H1 (cell line): ENCODE results near the gene FKBP1B. TPM values are rescaled to one million over a fixed set of nuclear protein-coding genes. Genes with fewer than 3 reads are reported as not detected.

Experiments
- NANOG ChIP-seq: IDR thresholded peaks from 2 replicates; pipeline ENCODE4 v1.6.1; 2011; ENCODE audit warnings: low read length, low read depth, mild to moderate bottlenecking, inconsistent platforms; ENCODE audit not compliant: insufficient read depth, poor library complexity, severe bottlenecking
- polyA plus RNA-seq, 7 experiments: library from polyadenylated mRNA; depleted of rRNA in 3 of 7; stranded (reverse) in 5 of 7; unstranded in 2 of 7; fragments of >200 nt in 5 of 7; fragments of 200-250 nt in 2 of 7; gene quantifications; 1 replicate in 5 of 7; 2 replicates in 1 of 7; 4 replicates in 1 of 7; pipeline versions ENCODE4 v1.2.1 to v1.2.3, GENCODE V29; 2011 to 2013; ENCODE audit warnings: missing spikeins in 2 of 7, mixed read lengths in 2 of 7
- total RNA-seq: library from RNA; stranded (reverse); fragmentation: NEBNext Ultra II Directional; extraction: Animal tissue kit (Norgen Biotek cat#: 25700); gene quantifications from 2 replicates; pipeline ENCODE4 v1.2.1, GENCODE V29; 2021

The FKBP1B gene
- total and polyA plus RNA-seq, 2 of the 8 experiments (the other 6 are each of a cell fraction or from before 2014, with no cell fraction given): 50.8 to 151 TPM

DNA sequence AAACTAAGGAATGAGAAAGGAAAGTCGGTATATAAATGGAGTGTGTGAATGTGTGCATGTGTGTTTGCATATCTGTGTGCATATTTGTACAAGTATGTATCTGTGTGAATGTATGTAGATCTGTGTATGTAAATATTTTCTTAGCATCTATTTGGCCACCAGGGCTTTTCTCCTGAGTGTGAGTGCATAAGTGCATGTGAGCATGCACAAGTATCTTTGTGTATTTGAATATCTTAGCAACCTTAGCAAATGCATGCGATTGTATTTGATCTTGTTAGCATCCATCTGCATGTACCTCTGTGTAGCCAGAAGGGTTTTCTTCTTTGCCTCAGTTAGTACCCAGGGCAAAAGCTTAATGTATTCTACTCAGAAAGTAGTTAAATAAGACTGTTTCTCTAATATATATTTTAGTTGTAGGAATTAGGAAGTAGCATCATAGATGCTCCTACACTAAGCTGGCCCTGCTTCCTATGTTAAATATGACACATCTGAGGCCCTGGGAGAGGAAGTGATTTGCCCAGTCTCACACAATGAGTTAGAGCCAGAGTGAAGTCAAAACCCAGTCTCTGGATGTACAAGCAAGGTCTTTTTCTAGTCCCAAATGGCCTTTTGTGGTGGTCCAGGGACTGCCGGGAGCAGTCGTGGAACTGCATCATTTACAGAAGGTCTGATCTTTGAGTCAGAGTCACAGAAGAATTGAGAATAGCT is 9.2 kb downstream of the FKBP1B start (continued):
- no peak for TF ChIP-seq NANOG
